Stimulated activated CD4-positive, alpha-beta T cell treated with anti-CD3 and anti-CD28 coated beads, TNF-alpha, amount 100 ng/mL, for 48 hours (primary cell): ENCODE measurements around the gene C19orf12.

Experiments
- DNase-seq, 3 donors: peaks; one replicate each; pipeline ENCODE4 v3.0.0-alpha.2; 2020; ENCODE audit warnings: low read depth in 3 of 3

C19orf12 gene

DNA sequence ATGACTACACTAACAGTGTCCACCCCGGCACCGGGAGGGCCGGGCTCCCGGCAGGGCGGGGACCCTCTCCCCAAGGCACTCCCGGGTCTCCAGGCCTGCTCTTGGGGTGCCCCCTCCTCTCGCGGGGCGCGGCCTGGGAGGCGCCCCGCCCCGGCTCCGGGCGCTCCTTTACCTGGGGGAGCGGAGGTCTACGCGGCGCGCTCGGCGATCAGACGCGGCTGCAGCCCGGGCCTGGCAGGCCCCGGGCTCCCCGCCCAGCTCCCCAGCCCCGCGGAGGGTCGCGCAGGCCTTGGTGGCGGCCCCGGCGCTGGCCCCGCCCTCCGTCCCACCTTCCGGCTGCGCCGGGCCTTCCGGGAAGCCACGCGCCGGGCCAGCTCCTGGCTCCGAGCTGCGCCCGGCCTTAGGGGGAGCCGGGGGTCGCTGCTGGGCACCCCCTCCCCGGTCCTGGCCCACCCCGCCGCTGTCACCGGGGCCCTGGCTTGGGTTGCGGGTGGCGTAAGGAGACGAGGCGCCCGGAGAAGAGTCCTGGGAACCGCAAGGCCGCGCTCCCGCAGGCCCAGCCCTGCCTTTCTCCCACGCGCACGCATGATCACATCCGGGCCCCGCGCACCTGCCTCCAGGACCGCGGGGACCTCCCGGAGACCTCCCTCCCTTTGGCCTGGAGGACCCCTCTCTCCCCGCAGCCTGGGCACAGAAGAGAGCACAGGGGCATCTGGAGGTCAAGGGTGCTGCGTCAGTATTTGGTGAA is at the start of gene C19orf12:
C19orf12 (minus strand) TSS at position 309 of the 748 bp plus-strand sequence. CDS start 6,848 bp downstream, outside the sequence.
- DNase-seq = peak; percentile 31 to 64 (median 38)

DNA sequence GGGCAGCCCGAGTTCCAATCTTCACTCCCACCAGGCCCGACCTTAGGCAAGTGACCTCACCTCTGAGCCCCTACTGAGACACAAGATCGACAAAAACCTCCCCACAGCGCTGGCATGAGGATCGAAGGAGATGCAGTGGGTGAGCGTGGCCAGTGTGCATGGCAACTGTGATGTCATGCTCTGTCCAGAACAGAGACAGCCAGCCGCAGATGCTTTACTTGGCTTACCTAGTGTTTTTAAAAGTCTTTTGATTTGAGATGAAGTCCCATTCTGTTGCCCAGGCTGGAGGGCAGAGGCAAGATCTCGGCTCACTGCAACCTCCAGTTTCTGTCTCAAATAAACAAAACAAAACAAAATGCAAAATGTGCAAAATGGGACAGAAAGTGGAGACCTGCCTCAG is 49.3 kb upstream of the C19orf12 start:
- DNase-seq = no peak

DNA sequence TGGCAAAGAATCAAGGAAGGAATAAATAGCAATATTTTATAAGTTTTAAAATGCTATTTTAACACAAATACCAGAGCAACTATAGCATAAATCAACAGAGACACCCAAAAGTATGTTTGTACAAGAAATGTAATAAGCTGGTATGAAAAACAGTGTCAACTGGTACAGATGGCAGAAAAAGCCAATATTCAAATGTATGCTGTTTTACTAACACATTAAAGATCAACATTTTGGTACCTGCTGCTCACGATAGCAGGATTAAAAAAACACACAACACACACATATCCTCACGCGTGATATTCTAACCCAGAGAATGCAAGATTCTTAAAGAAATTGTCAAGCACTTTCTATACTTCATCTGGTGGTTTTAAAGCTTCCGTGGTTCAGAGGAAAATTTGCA is 48.1 kb upstream of the C19orf12 start:
- DNase-seq = no peak

DNA sequence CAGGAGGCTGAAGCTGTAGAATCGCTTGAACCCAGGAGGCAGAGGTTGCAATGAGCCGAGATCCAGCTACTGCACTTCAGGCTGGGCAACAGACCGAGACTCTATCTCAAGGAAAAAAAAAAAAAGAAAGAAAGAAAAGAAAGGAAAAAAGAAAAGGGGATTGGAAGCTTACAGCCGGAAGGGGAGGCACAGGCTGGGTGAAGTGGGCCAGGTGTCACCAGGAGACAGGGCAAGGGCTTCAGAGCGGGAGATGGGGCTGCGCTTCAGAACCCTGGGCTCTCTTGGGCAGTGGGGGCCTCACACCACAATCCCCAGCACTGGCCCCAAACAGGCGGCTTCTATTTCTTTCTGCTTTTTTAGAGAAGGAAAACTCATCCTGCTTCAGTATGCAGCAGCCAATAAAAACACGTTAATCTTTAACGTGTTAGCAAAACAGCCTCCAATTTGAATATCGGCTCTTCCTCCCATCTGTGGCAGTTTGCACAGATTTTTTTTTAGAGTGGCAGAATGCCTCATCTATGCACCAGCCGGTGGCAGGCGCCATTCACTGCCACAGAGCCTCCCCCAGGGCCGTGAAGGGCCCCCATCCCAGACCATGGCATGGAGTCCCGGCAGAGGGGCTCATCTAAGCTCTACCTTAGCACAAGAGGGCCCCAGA is 46.6 kb upstream of the C19orf12 start:
- no peak for DNase-seq

DNA sequence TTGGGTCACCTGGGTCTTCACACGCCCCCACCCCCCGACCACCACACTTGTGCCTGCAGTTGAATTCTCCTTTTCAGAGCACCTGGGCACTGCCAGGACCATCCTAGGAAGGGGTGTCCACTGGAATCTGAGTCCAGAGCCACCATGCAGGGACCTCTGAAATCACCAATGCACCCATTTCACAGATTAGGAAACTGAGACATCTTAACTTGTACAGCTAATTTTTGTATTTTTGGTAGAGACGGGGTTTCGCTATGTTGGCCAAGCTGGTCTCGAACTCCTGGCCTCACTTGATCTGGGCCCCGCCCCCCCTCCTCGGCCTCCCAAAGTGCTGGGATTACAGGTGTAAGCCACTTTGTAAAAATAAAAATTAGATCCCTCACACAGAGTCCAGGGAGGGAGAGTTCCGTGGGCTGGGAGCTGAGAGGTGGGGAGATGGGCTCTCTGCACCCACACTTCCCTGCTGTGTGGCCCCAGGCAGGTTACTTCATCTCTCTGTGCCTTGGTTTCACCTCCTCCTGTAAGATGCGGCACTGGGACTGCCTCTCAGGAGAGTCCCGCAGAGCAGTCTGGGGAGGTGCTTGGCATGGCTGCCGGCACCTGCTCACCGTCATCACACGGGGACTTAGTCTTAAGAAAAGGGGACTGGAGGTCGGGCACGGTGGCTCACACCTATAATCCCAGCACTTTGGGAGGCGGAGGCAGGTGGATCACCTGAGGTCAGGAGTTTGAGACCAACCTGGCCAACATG is 45.9 kb upstream of the C19orf12 start:
- DNase-seq = no peak

DNA sequence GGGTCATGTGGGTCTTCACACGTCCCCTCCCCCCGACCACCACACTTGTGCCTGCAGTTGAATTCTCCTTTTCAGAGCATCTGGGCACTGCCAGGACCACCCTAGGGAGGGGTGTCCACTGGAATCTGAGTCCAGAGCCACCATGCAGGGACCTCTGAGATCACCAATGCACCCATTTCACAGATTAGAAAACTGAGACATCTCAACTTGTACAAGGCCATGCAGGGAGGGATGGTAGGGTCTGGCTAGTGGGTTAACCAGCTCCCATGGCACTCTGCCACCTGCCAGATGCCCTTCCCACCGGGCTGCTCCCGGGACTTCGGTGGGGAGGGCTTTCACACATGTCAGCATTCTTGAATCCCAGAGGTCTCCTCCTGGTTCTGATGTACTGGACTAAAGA is 44.3 kb upstream of the C19orf12 start:
- DNase-seq = no peak

DNA sequence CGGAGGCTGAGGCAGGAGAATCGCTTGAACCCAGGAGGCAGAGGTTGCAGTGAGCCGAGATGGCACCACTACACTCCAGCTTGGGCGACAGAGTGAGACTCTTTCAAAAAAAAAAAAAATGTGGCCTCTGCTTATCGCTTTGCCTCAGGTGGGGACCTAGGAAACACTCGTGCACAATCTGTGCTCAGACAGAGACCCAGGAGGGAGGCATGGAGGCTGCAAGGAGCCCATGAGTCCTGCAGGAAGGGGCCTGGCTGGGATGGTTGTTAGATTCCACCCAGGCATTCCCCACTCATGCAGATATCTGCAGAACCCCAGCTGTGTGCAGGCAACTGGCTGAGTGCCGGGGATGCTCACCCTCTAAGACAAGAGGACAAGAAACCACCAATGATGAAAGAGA is 43.8 kb upstream of the C19orf12 start:
- DNase-seq = no peak

DNA sequence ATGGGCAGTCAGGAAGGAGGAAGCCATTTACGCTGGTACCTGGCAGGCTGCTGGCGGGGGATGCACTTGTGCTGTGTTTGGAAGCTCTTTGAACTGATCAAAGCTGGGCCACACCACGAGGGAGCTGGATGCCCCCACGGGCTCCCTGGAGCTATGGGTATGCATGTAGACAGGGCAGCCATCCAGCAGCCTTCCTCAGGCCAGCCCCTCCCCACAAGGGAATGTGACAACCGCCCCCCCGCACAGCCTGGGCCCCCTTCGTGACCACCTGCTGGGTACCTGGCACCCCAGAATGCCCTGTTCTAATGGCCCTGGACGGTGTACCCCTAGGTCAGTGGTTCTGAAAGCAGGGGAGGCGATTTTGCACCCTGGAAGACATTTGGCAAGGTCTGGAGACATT is 42.5 kb upstream of the C19orf12 start:
- DNase-seq = no peak

DNA sequence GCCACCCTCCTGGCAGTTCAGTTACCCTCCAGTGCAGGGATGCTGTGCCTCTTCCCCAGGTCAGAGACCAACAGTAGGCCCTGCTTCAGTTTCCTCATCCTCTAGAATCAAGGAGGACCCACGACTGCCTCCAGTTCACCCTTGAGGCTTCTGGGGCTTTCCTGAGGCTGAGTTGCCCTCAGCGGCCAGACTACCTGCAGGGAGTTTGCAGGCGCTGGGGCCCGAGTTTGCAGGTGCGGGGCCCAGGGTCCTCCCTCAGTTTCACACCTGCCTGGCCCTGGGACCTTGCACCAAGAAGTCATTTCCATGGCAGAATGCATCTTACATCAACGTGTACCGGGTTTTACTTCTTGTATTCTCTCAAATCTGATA is 38.9 kb upstream of the C19orf12 start:
- DNase-seq = no peak

DNA sequence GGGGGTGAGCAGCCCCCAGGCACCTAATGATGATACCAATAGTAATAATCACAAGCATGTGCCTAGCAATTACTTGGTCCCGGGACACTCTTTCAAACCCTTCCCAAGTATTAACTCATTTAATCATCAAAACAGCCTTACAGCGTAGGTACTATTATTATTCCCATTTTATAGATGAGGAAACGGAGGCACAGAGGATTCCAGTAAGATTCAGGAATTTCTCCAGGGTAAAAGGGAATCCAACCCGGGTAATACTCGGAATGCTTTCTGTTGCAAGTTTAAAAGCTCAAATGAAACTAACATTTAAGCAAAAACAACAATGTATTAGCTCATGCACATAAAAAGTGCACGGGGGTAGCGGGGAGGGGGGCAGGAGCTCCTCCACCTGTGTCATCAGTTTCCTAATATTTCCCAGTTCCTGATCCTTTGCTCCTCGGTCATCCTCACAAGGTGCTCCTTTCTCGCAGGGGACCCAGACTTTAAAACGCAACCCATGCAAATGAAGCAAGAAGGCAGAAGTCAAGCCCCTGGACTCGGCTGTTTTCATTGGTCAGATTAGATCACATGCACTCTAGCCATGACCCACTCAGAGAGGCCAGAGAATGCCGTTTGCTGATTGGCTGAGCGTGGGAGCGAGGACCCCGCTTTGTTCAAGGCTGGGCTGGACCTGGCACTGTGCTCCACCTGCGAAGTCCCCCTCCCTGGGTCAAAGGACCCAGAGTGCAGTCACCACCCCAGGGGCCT is 38.3 kb upstream of the C19orf12 start:
- DNase-seq = no peak

DNA sequence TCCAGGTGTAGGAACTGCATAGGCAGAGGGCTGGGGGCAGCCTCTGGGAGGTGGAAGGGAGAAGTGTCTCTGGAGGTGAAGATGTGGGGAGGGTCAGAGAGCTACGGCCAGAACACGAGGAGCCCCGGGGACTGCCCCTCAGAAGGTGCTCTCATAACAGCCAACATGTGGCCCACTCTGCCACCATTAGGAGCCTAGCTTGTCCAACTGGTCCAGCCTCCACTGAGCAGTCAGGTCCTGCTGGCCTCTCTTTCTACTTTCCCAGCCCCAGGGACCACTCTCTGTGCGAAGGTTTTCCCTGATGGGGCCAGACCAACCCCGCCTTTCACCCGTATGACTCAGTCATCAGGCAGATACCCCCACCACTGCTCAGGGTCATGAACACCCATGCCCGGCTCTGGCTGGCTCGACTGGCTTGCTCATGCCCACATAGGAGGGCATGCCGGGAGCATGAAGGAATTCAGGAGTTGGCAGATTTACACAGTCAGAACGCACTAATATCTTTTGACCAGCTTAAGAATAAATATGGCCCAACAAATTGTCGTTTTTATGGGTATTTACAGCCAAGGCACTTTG is 37.5 kb upstream of the C19orf12 start:
- DNase-seq = no peak

DNA sequence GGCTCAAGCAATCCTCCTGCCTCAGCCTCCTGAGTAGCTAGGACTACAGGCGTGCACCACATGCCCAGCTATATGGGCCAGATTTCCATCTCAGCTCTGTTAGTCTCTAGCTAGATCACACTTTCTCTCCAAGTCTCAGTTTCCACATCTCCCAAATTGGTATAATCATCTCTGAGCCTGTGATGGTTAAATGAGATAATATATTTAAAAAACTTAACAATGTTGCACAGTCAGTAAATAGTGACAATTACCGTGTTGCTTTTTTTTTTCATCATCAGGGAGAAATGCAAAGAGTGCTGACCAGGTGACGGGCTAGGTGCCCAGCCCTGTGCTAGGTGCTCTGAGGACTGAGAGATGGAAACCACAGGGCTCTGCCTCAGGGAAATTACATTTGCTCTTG is 36.9 kb upstream of the C19orf12 start:
- no peak for DNase-seq

DNA sequence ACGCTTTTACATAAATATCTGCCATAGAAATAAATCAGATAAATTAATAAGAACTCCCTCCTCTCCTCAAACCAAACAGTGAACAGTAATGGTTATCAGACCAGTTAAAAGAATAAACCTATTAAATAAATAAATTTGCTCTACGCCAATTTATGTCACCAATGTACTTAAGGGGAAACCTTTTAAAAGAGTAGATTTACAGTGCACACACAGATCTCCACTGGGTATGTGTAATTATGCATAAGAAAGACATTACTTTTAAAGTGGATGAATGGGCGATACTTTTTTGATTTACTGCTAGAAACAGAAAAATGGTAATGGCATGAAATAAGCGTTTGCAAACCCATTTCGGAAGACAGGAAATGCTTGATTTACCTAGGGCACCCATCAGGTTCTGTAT is 34.9 kb upstream of the C19orf12 start:
- DNase-seq = no peak

DNA sequence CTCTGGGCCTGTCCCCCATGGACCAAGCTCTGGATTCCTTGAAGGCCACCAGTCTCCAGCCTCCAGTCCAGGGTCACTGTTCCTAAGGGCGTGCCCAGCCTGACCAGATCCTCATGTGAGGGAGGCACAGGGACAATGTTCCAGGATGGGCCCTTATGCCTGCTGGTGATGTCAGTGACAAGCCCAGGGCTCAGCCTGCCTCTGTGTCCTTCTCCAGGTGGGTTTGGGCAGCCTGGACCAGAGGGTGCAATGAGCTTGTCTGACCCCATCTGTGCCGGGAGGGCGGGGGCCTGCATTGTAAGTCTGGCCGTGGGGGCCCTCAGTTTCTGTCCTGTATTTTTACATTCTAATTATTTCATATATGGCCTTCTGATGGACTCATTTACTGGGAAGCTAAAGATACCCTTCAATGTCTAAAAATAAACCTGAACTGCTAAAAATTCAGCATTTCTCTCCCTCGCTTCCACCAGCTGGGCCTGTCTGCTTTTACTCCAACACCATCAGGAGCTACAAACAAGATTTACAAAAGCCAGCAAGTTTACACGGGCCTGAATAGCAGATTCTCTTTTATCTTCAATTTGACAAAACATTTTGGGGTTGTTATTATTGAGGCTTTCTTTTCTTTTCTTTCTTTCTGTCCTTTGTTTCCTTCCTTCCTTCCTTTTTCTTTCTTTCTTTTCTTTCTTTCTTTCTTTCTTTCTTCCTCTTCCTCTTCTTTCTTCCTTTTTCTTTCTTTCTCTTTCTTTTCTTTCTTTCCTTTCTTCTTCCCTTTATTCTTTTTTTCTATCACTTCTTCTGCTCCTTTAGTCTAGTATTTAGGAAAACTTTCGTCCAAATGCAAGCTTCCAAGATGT is 34.2 kb upstream of the C19orf12 start:
- DNase-seq = no peak

DNA sequence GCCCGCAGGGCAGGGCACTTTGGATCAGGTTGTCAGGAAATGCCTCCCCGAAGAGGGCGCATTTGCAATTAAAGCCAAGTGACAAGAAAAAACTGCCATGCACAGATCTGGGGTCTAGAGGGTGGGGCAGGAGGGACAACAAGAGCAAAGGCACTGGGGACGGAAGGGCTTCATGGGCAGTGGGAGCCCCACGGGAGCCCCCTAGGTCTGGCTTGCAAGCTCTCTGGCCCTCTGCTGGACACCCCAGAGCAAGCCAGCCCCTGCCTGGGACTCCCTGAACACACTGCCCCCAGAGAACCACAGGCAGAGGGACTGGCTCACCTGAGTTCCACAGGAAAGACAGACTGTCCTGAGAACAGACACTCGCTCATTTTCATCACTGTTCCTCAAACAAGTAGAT is 30.2 kb upstream of the C19orf12 start:
- no peak for DNase-seq

DNA sequence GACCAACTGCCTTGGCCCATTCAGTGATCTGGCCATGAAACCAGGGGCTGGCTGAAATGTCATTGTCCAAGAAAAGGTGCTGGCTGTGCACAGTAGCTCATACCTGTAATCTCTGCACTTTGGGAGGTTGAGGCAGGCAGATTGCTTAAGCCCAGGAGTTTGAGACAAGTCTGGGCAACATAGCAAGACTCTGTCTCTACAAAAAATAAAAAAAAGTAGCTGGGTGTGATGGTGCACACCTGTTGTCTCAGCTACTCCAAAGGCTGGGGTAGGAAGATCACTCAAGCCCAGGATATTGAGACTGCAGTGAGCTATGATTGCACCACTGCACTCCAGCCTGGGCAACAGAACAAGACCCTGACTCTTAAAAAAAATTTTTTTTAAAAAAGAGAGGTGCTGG is 28.6 kb upstream of the C19orf12 start:
- DNase-seq = no peak

DNA sequence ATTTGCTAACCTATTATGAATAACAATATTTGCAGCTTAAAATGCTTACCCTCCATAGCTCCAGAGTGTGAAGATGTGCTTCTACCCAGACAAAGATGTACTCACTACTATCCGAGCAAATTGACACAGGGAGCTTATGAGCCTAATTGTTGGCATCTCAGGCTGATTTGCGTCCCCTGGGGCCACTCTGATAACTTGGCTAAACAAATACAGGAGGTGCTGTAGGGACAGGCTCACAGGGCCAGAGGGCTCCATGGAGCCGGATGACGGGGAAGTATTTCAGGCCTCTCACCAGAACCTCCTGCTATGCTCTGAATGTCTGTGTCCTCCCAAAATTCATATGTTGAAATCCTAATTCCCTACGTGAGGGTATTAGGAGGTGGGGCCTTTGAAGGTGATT is 26.7 kb upstream of the C19orf12 start:
- DNase-seq = no peak

DNA sequence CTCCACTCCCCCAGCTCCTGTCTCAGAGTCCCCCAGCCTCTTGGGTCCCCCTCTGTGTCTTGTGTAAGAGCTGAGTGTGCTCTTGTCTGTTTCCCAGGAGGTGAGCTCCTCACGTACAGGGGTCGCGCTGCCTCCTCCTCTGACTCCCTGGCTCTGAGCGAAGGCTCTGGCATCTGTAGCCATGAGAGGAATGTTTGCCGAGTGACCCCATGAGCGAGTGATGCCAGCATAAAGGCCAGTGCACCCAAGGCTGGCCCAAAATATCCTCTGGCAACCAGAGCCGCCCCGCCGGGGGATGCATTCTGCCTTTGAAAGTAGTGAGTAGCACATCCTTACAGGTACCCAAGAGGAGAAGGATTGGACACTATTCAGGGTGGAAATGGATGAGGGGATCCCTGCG is 26.2 kb upstream of the C19orf12 start:
- no peak for DNase-seq

DNA sequence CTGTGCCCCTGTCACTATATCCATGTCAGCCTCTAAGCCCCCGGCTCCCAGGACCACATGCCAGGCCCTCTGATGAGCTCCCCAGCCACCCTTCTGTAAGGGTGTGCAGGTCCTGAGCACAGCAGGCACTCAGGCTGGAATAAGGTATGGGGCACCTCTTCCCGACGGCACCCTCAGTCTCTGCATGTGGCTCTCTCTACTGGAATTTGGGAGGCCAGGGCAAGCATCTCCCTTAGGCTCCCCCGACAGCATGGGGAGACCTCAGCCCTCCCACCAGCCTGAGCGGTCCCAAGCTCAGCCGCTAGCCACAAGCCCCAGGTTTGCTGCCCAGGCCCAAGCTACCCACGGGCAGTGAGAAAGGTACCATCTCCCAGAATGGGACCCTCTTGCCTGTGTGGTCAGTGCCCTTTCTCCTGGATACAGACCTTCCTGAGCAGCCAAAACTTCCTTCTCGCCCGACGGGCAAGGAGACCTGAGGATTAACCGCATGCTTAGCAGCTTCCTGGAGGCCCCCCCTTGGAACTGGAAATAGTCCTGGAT is 22.5 kb upstream of the C19orf12 start:
- no peak for DNase-seq

DNA sequence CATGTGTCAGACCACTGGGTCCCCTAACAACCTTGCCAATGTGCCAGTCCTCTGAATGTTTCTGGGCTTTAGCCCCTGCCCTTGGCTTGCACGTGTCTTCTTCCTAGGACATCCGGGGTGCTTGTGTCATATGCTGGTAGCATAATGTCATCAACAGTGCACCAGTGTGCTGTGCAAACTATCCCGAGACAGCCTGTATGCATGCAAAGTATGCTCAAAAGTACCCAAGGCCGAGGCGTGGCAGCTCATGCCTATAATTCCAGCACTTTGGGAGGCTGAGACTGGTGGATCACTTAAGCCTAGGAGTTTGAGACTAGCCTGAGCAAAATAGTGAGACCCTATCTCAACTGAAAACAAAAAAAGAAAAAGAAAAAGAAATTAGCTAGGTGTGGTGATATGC is 20.8 kb upstream of the C19orf12 start:
- DNase-seq = no peak
